Liver (tissue), 9 donors: Measurements from ENCODE around the gene ZW10. TPM values are rescaled to one million over a fixed set of nuclear protein-coding genes. Genes with fewer than 3 reads are reported as not detected.

Experiments
- DNase-seq: peaks from one replicate; pipeline ENCODE4 v3.0.0-alpha.2; 2017; ENCODE audit warnings: low spot score
- H3K27ac ChIP-seq, 2 donors: one replicate each; pipeline ENCODE4 v1.7.0; 2013; ENCODE audit warnings: inconsistent platforms in 2 of 2, low read length in 2 of 2, control low read depth in 1 of 2, low read depth in 1 of 2, mild to moderate bottlenecking in 1 of 2
- H3K27me3 ChIP-seq, 4 donors: one replicate each; pipeline versions ENCODE4 v1.6.1 to v1.7.0; 2013; ENCODE audit warnings: low read length in 3 of 4, inconsistent platforms in 1 of 4, mild to moderate bottlenecking in 1 of 4, moderate library complexity in 1 of 4; ENCODE audit not compliant: control insufficient read depth in 4 of 4, insufficient read depth in 4 of 4
- H3K36me3 ChIP-seq, 4 donors: one replicate each; pipeline versions ENCODE4 v1.6.1 to v1.7.0; 2013; ENCODE audit warnings: low read length in 3 of 4, mild to moderate bottlenecking in 3 of 4, low read depth in 1 of 4, moderate library complexity in 1 of 4; ENCODE audit not compliant: control insufficient read depth in 4 of 4, insufficient read depth in 3 of 4
- H3K4me1 ChIP-seq, 4 donors: one replicate each; pipeline versions ENCODE4 v1.6.1 to v1.7.0; 2013; ENCODE audit warnings: low read length in 3 of 4, mild to moderate bottlenecking in 3 of 4, moderate library complexity in 1 of 4; ENCODE audit not compliant: control insufficient read depth in 4 of 4, insufficient read depth in 4 of 4
- H3K4me3 ChIP-seq, 3 donors: one replicate each; pipeline versions ENCODE4 v1.6.1 to v1.7.0; 2013; ENCODE audit warnings: low read length in 3 of 3, control low read depth in 1 of 3, low read depth in 1 of 3, mild to moderate bottlenecking in 1 of 3
- H3K9ac ChIP-seq, 2 donors: one replicate each; pipeline ENCODE4 v1.7.0; 2013; ENCODE audit warnings: low read length in 2 of 2, mild to moderate bottlenecking in 2 of 2, moderate library complexity in 2 of 2, control low read depth in 1 of 2, low read depth in 1 of 2
- H3K9me3 ChIP-seq, 4 donors: one replicate each; pipeline versions ENCODE4 v1.6.1 to v1.7.0; 2013; ENCODE audit warnings: low read length in 3 of 4; ENCODE audit not compliant: control insufficient read depth in 4 of 4
- GABPA ChIP-seq, 2 donors: IDR thresholded peaks in 1 of 2; conservative IDR thresholded peaks in 1 of 2; 2 replicates each; pipeline ENCODE4 v1.6.1; 2016; ENCODE audit warnings: antibody characterized with exemption in 2 of 2, mild to moderate bottlenecking in 1 of 2, moderate library complexity in 1 of 2
- HNF4A ChIP-seq, 2 donors: conservative IDR thresholded peaks; 2 replicates each; pipeline ENCODE4 v1.6.1; 2016; ENCODE audit warnings: antibody characterized with exemption in 2 of 2, mild to moderate bottlenecking in 2 of 2
- HNF4G ChIP-seq: IDR thresholded peaks from 2 replicates; pipeline ENCODE4 v1.6.1; 2016; ENCODE audit warnings: antibody characterized with exemption
- JUND ChIP-seq, 2 donors: IDR thresholded peaks; 2 replicates each; pipeline ENCODE4 v1.6.1; 2016; ENCODE audit warnings: antibody characterized with exemption in 2 of 2
- NR2F2 ChIP-seq: IDR thresholded peaks from 2 replicates; pipeline ENCODE4 v1.6.1; 2016; ENCODE audit warnings: antibody characterized with exemption
- REST ChIP-seq: IDR thresholded peaks from 2 replicates; pipeline ENCODE4 v1.6.1; 2016; ENCODE audit warnings: antibody characterized with exemption, mild to moderate bottlenecking
- RXRA ChIP-seq, 2 donors: IDR thresholded peaks; 2 replicates each; pipeline ENCODE4 v1.6.1; 2017 to 2018; ENCODE audit warnings: antibody characterized with exemption in 2 of 2, mild to moderate bottlenecking in 1 of 2
- SP1 ChIP-seq: IDR thresholded peaks from 2 replicates; pipeline ENCODE4 v1.6.1; 2018; ENCODE audit warnings: antibody characterized with exemption, mild to moderate bottlenecking
- YY1 ChIP-seq: IDR thresholded peaks from 2 replicates; pipeline ENCODE4 v1.6.1; 2016; ENCODE audit warnings: antibody characterized with exemption, mild to moderate bottlenecking
- ZBTB33 ChIP-seq: IDR thresholded peaks from 2 replicates; pipeline ENCODE4 v1.6.1; 2016; ENCODE audit warnings: antibody characterized with exemption
- WGBS: extraction: QIAGEN DNeasy Blood & Tissue Kit; methylation state at CpG from one replicate; pipeline ENCODE4 v1.1.7; 2013; 5-methylcytosine and 5-hydroxymethylcytosine counted together
- polyA plus RNA-seq, 2 donors: library from polyadenylated mRNA; stranded (reverse) in 1 of 2; unstranded in 1 of 2; fragments of 200-250 nt in 1 of 2; fragments of >200 nt in 1 of 2; fragmentation: Nextera tagmentation in 1 of 2; extraction: Ambion mirVana in 1 of 2; gene quantifications; one replicate each; pipeline versions ENCODE4 v1.2.1 to v1.2.3, GENCODE V29; 2013 to 2015
- total RNA-seq, 2 donors: library from RNA; depleted of rRNA; stranded (reverse); fragments of >200 nt; gene quantifications; one replicate each; pipeline ENCODE4 v1.2.3, GENCODE V29; 2014
- TF ChIP-seq, protein P1 (sequence below): fragments of 150-350 bp; IDR thresholded peaks from 2 replicates; pipeline ENCODE4 v1.5.1; 2017; ENCODE audit warnings: improper control_type of control experiment, low read depth, low read length; ENCODE audit not compliant: missing input control
- TF ChIP-seq, protein P2 (sequence below): IDR thresholded peaks from 2 replicates; pipeline ENCODE4 v1.6.1; 2016; ENCODE audit warnings: antibody characterized with exemption
- donor health status: healthy.
- donor health status: healthy.
- donor health status: healthy.
- donor health status: healthy.
- donor health status: healthy.

ZW10 gene
- total and polyA plus RNA-seq, 4 donors = 3.7 to 16.8 (median 9.3) TPM

GRCh38 chr11:113782134-113782533 lies 8.6 kb upstream of the ZW10 start:
- WGBS = 49% methylated on average over 1 of the region's 1 CpG
- Histone ChIP-seq H3K4me3 (no peak overlapping the region), H3K27ac (peak overlapping the region; percentile 49 to 82), H3K27me3 (no peaks in the 10 kb centered on the region), H3K9me3 (no peaks in the 10 kb centered on the region), H3K36me3 (no peaks in the 10 kb centered on the region), H3K4me1 (peaks cover 2 to 21% (median 11%) of the 10 kb centered on the region in 4 donors), H3K9ac (no peak overlapping the region)
- TF ChIP-seq, protein P1, sequence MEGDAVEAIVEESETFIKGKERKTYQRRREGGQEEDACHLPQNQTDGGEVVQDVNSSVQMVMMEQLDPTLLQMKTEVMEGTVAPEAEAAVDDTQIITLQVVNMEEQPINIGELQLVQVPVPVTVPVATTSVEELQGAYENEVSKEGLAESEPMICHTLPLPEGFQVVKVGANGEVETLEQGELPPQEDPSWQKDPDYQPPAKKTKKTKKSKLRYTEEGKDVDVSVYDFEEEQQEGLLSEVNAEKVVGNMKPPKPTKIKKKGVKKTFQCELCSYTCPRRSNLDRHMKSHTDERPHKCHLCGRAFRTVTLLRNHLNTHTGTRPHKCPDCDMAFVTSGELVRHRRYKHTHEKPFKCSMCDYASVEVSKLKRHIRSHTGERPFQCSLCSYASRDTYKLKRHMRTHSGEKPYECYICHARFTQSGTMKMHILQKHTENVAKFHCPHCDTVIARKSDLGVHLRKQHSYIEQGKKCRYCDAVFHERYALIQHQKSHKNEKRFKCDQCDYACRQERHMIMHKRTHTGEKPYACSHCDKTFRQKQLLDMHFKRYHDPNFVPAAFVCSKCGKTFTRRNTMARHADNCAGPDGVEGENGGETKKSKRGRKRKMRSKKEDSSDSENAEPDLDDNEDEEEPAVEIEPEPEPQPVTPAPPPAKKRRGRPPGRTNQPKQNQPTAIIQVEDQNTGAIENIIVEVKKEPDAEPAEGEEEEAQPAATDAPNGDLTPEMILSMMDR = no peak
- peak; percentile 72 to 78 for TF ChIP-seq HNF4A (conservative IDR thresholded peaks at IDR 0.05)
- TF ChIP-seq YY1 = peak; percentile 71
- no peak for TF ChIP-seq REST
- no peak for TF ChIP-seq NR2F2
- TF ChIP-seq SP1 = peak; percentile 59
- peak; percentile 20 for TF ChIP-seq ZBTB33
- no peak for TF ChIP-seq HNF4G
- peak; percentile 29 to 42 for TF ChIP-seq JUND (IDR thresholded peaks at IDR 0.05)
- no peak for TF ChIP-seq GABPA (IDR thresholded peaks at IDR 0.05 in 1 of 2, conservative IDR thresholded peaks at IDR 0.05 in 1 of 2)
- TF ChIP-seq, protein P2, sequence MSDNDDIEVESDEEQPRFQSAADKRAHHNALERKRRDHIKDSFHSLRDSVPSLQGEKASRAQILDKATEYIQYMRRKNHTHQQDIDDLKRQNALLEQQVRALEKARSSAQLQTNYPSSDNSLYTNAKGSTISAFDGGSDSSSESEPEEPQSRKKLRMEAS = no peak
- no peak for DNase-seq

DNA sequence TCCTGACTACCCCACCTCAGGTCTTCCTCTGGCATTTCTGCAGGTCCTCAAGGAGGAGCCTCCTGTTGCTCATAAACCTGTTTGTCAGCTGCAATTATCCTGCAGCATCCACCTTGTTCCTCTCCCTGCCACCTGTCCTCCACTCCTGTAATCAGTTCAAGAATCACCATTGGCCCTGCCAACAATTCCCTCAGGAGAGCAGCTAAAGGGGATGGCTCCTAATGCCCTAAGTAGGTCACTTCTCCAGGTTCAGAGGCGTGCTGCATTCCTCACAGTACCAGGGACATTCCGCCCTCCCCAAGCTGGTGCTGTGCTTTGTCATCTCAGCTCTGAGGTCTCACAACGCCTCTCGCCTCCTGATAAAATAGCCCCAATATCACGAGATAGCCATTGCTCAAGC lies 8.2 kb upstream of the ZW10 start:
- H3K27me3 ChIP-seq = no peaks in the 10 kb centered on the region
- no peak overlapping the region for H3K9ac ChIP-seq
- H3K4me3 ChIP-seq = no peak overlapping the region
- H3K9me3 ChIP-seq = no peaks in the 10 kb centered on the region
- 37% methylated on average over 5 of the region's 5 CpGs for WGBS
- H3K27ac ChIP-seq = peak overlapping the region; percentile 49 to 82
- H3K36me3 ChIP-seq = no peaks in the 10 kb centered on the region
- H3K4me1 ChIP-seq = peaks cover 2 to 21% (median 11%) of the 10 kb centered on the region in 4 donors
- no peak for DNase-seq
- peak in 1 of 2 donors; percentile 49 for TF ChIP-seq RXRA (IDR thresholded peaks at IDR 0.05)
- no peak for TF ChIP-seq HNF4G
- TF ChIP-seq HNF4A (conservative IDR thresholded peaks at IDR 0.05) = no peak
- TF ChIP-seq REST = no peak
